Activated T-cell treated with anti-CD3 and anti-CD28 coated beads, Interleukin-2, amount 50 U/mL, for 4 hours (primary cell): ENCODE data around the gene HPS4. TPM values are rescaled to one million over a fixed set of nuclear protein-coding genes. Genes with fewer than 3 reads are reported as not detected.

Experiments
- ATAC-seq, 2 donors: fragments of 200-7000 bp; cut with Tn5 transposase; one replicate each; pipeline ENCODE4 v1.10.0; 2021
- DNase-seq: peaks from one replicate; pipeline ENCODE4 v3.0.0-alpha.2; 2020
- H3K27me3 Mint-ChIP-seq: one replicate; pipeline ENCODE4 v1.8.0; 2021; ENCODE audit warnings: low read depth, mixed read lengths
- H3K36me3 Mint-ChIP-seq: one replicate; pipeline ENCODE4 v1.8.0; 2022; ENCODE audit warnings: mixed read lengths; ENCODE audit not compliant: insufficient read depth
- H3K4me1 Mint-ChIP-seq: one replicate; pipeline ENCODE4 v1.8.0; 2021; ENCODE audit warnings: low read depth, mixed read lengths
- H3K4me3 Mint-ChIP-seq: one replicate; pipeline ENCODE4 v1.8.0; 2021; ENCODE audit warnings: mild to moderate bottlenecking, moderate library complexity, mixed read lengths
- H3K9me3 Mint-ChIP-seq: one replicate; pipeline ENCODE4 v1.8.0; 2021; ENCODE audit warnings: mixed read lengths
- total RNA-seq, 3 donors: library from RNA; stranded (reverse); gene quantifications; one replicate each; pipeline ENCODE4 v1.2.1, GENCODE V29; 2021

The HPS4 gene
- total RNA-seq, 3 donors from 2014 or later = 30.8 to 34.1 (median 33.8) TPM

GRCh38 chr22:26466196-26466595 is 17.4 kb downstream of the HPS4 start:
- DNase-seq (no peak), ATAC-seq (no peak)
- Mint-ChIP-seq H3K4me1 (no peaks in the 10 kb centered on the region), H3K27me3 (no peaks in the 10 kb centered on the region), H3K36me3 (peaks cover 52% of the 10 kb centered on the region), H3K4me3 (no peak overlapping the region), H3K9me3 (no peaks in the 10 kb centered on the region)

- ATAC-seq = no peak
- no peaks in the 10 kb centered on the region for H3K27me3 Mint-ChIP-seq
Observed at GRCh38 chr22:26464312-26464711, 19.3 kb downstream of the HPS4 start.

GRCh38 chr22:26463688-26464087 is 19.9 kb downstream of the HPS4 start:
- H3K27me3 Mint-ChIP-seq = no peaks in the 10 kb centered on the region
- H3K36me3 Mint-ChIP-seq = peaks cover 45% of the 10 kb centered on the region
- no peak overlapping the region for H3K4me3 Mint-ChIP-seq
- ATAC-seq (no peak), DNase-seq (no peak)
- H3K9me3 Mint-ChIP-seq = no peaks in the 10 kb centered on the region
- no peaks in the 10 kb centered on the region for H3K4me1 Mint-ChIP-seq

More at GRCh38 chr22:26464312-26464711, 19.3 kb downstream of the HPS4 start:
- Mint-ChIP-seq H3K36me3 (peaks cover 51% of the 10 kb centered on the region), H3K4me3 (no peak overlapping the region), H3K9me3 (no peaks in the 10 kb centered on the region), H3K4me1 (no peaks in the 10 kb centered on the region)
- no peak for DNase-seq

- ATAC-seq (no peak), DNase-seq (no peak)
- Mint-ChIP-seq H3K9me3 (no peaks in the 10 kb centered on the region), H3K4me3 (no peak overlapping the region), H3K4me1 (no peaks in the 10 kb centered on the region), H3K36me3 (peaks cover 44% of the 10 kb centered on the region), H3K27me3 (no peaks in the 10 kb centered on the region)
Observed at GRCh38 chr22:26463101-26463661, 20.4 kb downstream of the HPS4 start.

- DNase-seq (no peak), ATAC-seq (no peak)
- Mint-ChIP-seq H3K4me3 (no peak overlapping the region), H3K4me1 (no peaks in the 10 kb centered on the region), H3K9me3 (no peaks in the 10 kb centered on the region), H3K36me3 (peaks cover 45% of the 10 kb centered on the region), H3K27me3 (no peaks in the 10 kb centered on the region)
Observed at GRCh38 chr22:26462641-26463040, 20.9 kb downstream of the HPS4 start.

GRCh38 chr22:26462051-26462450 is 21.5 kb downstream of the HPS4 start:
- H3K36me3 Mint-ChIP-seq = peaks cover 49% of the 10 kb centered on the region
- DNase-seq (no peak), ATAC-seq (no peak)
- no peaks in the 10 kb centered on the region for H3K27me3 Mint-ChIP-seq
- no peaks in the 10 kb centered on the region for H3K9me3 Mint-ChIP-seq
- H3K4me1 Mint-ChIP-seq = no peaks in the 10 kb centered on the region
- no peak overlapping the region for H3K4me3 Mint-ChIP-seq

- H3K4me3 Mint-ChIP-seq = no peak overlapping the region
- peaks cover 44% of the 10 kb centered on the region for H3K36me3 Mint-ChIP-seq
- no peaks in the 10 kb centered on the region for H3K9me3 Mint-ChIP-seq
- no peaks in the 10 kb centered on the region for H3K27me3 Mint-ChIP-seq
- peak in 1 of 2 donors; percentile 48 for ATAC-seq
- no peaks in the 10 kb centered on the region for H3K4me1 Mint-ChIP-seq
- DNase-seq = peak; percentile 37
Observed at GRCh38 chr22:26461188-26461810, 22.3 kb downstream of the HPS4 start.

- H3K27me3 Mint-ChIP-seq = no peaks in the 10 kb centered on the region
- peaks cover 38% of the 10 kb centered on the region for H3K36me3 Mint-ChIP-seq
Observed at GRCh38 chr22:26460202-26460601, 23.4 kb downstream of the HPS4 start.

GRCh38 chr22:26457661-26458272 is 25.8 kb downstream of the HPS4 start:
- DNase-seq = no peak
- no peak for ATAC-seq
- Mint-ChIP-seq H3K4me3 (no peak overlapping the region), H3K27me3 (no peaks in the 10 kb centered on the region), H3K4me1 (no peaks in the 10 kb centered on the region), H3K9me3 (no peaks in the 10 kb centered on the region), H3K36me3 (peaks cover 25% of the 10 kb centered on the region)

More at GRCh38 chr22:26460202-26460601, 23.4 kb downstream of the HPS4 start:
- ATAC-seq (no peak), DNase-seq (no peak)
- Mint-ChIP-seq H3K4me1 (no peaks in the 10 kb centered on the region), H3K4me3 (no peak overlapping the region), H3K9me3 (no peaks in the 10 kb centered on the region)

GRCh38 chr22:26453812-26454500 is 29.6 kb downstream of the HPS4 start:
- Mint-ChIP-seq H3K27me3 (no peaks in the 10 kb centered on the region), H3K4me3 (no peak overlapping the region), H3K4me1 (no peaks in the 10 kb centered on the region), H3K9me3 (no peaks in the 10 kb centered on the region), H3K36me3 (peaks cover 27% of the 10 kb centered on the region)
- DNase-seq = no peak
- no peak for ATAC-seq

GRCh38 chr22:26453216-26453615 is 30.4 kb downstream of the HPS4 start:
- H3K4me1 Mint-ChIP-seq = no peaks in the 10 kb centered on the region
- H3K27me3 Mint-ChIP-seq = no peaks in the 10 kb centered on the region
- no peak overlapping the region for H3K4me3 Mint-ChIP-seq
- H3K36me3 Mint-ChIP-seq = peaks cover 25% of the 10 kb centered on the region
- DNase-seq (no peak), ATAC-seq (no peak)
- no peaks in the 10 kb centered on the region for H3K9me3 Mint-ChIP-seq

GRCh38 chr22:26452236-26453016 is 31.2 kb downstream of the HPS4 start:
- no peak for ATAC-seq
- Mint-ChIP-seq H3K4me3 (no peak overlapping the region), H3K4me1 (no peaks in the 10 kb centered on the region), H3K27me3 (no peaks in the 10 kb centered on the region), H3K9me3 (no peaks in the 10 kb centered on the region), H3K36me3 (peaks cover 19% of the 10 kb centered on the region)
- no peak for DNase-seq

- no peak overlapping the region for H3K4me3 Mint-ChIP-seq
- ATAC-seq (no peak), DNase-seq (no peak)
- H3K9me3 Mint-ChIP-seq = no peaks in the 10 kb centered on the region
- H3K36me3 Mint-ChIP-seq = peaks cover 13% of the 10 kb centered on the region
- no peaks in the 10 kb centered on the region for H3K4me1 Mint-ChIP-seq
- no peaks in the 10 kb centered on the region for H3K27me3 Mint-ChIP-seq
Observed at GRCh38 chr22:26450453-26451185, 33.0 kb downstream of the HPS4 start.
